ENCODE results near the gene MDM2. TPM values are rescaled to one million over a fixed set of nuclear protein-coding genes. Genes with fewer than 3 reads are reported as not detected.

The MDM2 gene
- total and polyA plus RNA-seq, 2 experiments from 2014 or later: 80.4 to 111 TPM

DNA sequence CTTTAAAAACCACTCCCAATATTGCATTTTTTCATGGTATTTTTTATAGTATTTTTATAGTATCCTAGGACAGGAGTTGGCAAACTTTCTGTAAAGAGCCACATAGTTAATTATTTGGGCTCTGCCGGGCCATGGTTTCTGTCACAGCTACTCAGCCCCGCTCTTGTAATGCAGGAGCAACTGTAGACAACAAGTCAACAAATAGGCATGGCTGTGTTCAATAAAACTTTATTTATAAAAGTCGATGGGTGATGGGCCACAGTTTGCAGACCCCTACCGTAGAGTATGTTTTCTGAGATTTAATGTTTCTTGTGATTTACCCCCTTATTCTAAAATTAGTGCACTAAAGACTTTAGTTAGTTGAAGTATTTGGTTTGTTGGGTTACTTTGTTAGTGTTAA, 25.5 kb downstream of the MDM2 start:
- no peak for DNase-seq
- TF ChIP-seq EZH2 (IDR thresholded peaks at IDR 0.05; ENCODE audit: insufficient read depth, poor library complexity, severe bottlenecking): no peak
- no peak for TF ChIP-seq EZH2phosphoT487 (IDR thresholded peaks at IDR 0.05; ENCODE audit: insufficient read depth, low read depth)
- Histone ChIP-seq H3F3A (ENCODE audit: insufficient read depth) (peaks cover 61% of the 10 kb centered on the region), H3K27ac (no peak overlapping the region), H3K36me3 (ENCODE audit: low read depth) (peaks cover 86% of the 10 kb centered on the region), H3K9me3 (ENCODE audit: low read depth) (no peaks in the 10 kb centered on the region), H4K20me1 (ENCODE audit: insufficient read depth) (peaks cover 3% of the 10 kb centered on the region; the same call in 1 of the 2 replicates), H3K4me2 (ENCODE audit: unreplicated experiment) (no peak overlapping the region), H3K27me3 (replicated peaks; ENCODE audit: insufficient read depth) (no peaks in the 10 kb centered on the region), H3K4me1 (ENCODE audit: insufficient read depth) (no peaks in the 10 kb centered on the region), H2AFZ (no peak overlapping the region), H3K79me2 (ENCODE audit: insufficient read depth) (peaks cover 92% of the 10 kb centered on the region), H3K4me3 (no peak overlapping the region), H3K9me2 (ENCODE audit: insufficient read depth) (no peaks in the 10 kb centered on the region), H3K9ac (no peak overlapping the region)
- in situ Hi-C loops (cut with MboI): no loop called here
- WGBS, 2 experiments (ENCODE audit: low coverage in 1 of 2, low lambda C conversion rate in 2 of 2, missing lambda C conversion rate in 2 of 2): 99% methylated on average over 4 of the region's 4 CpGs

DNA sequence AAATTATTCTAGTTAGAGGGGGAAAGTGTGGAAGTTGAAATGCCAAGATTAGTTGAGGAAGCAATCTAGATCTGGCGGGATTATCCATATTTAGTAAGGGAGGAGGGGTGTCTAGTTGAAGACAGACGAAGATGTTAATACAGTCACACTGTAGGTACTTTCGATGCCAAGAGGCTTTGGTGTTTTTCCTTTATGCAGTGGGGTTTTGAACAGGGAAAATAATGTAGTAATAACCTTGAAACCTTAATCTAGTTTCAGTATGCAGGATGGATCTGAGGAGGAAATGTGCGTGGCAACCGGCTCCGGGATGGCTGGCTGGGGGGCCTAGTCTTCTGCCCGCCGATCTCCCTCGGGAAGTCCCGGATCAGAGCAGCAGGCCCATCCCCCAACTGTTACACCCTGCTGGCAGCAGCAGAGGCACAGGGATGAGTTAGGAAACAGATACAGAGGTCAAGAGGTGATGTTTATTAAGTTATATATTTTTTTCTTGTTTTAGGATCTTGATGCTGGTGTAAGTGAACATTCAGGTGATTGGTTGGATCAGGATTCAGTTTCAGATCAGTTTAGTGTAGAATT, 27.4 kb downstream of the MDM2 start:
- Histone ChIP-seq H3K36me3 (ENCODE audit: low read depth) (peaks cover 86% of the 10 kb centered on the region), H3K9ac (no peak overlapping the region), H3K9me2 (ENCODE audit: insufficient read depth) (no peaks in the 10 kb centered on the region), H3F3A (ENCODE audit: insufficient read depth) (peaks cover 58% of the 10 kb centered on the region), H3K27ac (no peak overlapping the region), H2AFZ (no peak overlapping the region), H3K4me3 (no peak overlapping the region), H3K79me2 (ENCODE audit: insufficient read depth) (peaks cover 74% of the 10 kb centered on the region), H3K4me1 (ENCODE audit: insufficient read depth) (no peaks in the 10 kb centered on the region), H4K20me1 (ENCODE audit: insufficient read depth) (peaks cover 3% of the 10 kb centered on the region; the same call in 1 of the 2 replicates), H3K4me2 (ENCODE audit: unreplicated experiment) (no peak overlapping the region), H3K9me3 (ENCODE audit: low read depth) (no peaks in the 10 kb centered on the region), H3K27me3 (replicated peaks; ENCODE audit: insufficient read depth) (no peaks in the 10 kb centered on the region)
- no peak for DNase-seq
- in situ Hi-C loops (cut with MboI): no loop called here
- TF ChIP-seq EZH2phosphoT487 (IDR thresholded peaks at IDR 0.05; ENCODE audit: insufficient read depth, low read depth) (no peak), EZH2 (IDR thresholded peaks at IDR 0.05; ENCODE audit: insufficient read depth, poor library complexity, severe bottlenecking) (no peak)
- WGBS, 2 experiments (ENCODE audit: low coverage in 1 of 2, low lambda C conversion rate in 2 of 2, missing lambda C conversion rate in 2 of 2): 42 to 43% methylated on average over 10 of the region's 10 CpGs

DNA sequence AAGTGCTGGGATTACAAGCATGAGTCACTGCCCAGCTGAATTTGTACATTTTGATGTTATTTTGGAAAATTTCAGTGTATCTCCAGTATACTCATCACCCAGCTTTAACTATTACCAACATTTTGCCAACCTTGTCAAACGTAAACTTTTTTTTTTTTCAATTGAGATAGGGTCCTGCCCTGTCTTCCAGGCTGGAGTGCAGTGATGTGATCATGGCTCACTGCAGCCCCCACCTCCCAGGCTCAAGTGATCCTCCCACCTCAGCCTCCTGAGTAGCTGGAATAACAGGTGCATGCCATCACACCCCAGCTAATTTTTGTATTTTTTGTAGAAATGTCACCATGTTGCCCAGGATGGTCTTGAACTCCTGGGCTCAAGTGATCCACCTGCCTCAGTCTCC, 29.2 kb downstream of the MDM2 start:
- Histone ChIP-seq H3K4me1 (ENCODE audit: insufficient read depth) (no peaks in the 10 kb centered on the region), H3K4me3 (no peak overlapping the region), H3K4me2 (ENCODE audit: unreplicated experiment) (no peak overlapping the region), H3K9ac (no peak overlapping the region), H3K27ac (no peak overlapping the region), H3K9me3 (ENCODE audit: low read depth) (no peaks in the 10 kb centered on the region), H4K20me1 (ENCODE audit: insufficient read depth) (peaks cover 3% of the 10 kb centered on the region; the same call in 1 of the 2 replicates), H3K36me3 (ENCODE audit: low read depth) (peaks cover 90% of the 10 kb centered on the region), H3K79me2 (ENCODE audit: insufficient read depth) (peaks cover 67% of the 10 kb centered on the region), H3K9me2 (ENCODE audit: insufficient read depth) (no peaks in the 10 kb centered on the region), H3K27me3 (replicated peaks; ENCODE audit: insufficient read depth) (no peaks in the 10 kb centered on the region), H3F3A (ENCODE audit: insufficient read depth) (peaks cover 70% of the 10 kb centered on the region), H2AFZ (no peak overlapping the region)
- no peak for DNase-seq
- in situ Hi-C loops (cut with MboI): no loop called here
- no peak for TF ChIP-seq EZH2 (IDR thresholded peaks at IDR 0.05; ENCODE audit: insufficient read depth, poor library complexity, severe bottlenecking)
- TF ChIP-seq EZH2phosphoT487 (IDR thresholded peaks at IDR 0.05; ENCODE audit: insufficient read depth, low read depth): no peak
- WGBS, 2 experiments (ENCODE audit: low coverage in 1 of 2, low lambda C conversion rate in 2 of 2, missing lambda C conversion rate in 2 of 2): 23 to 33% methylated on average over 1 of the region's 1 CpG

DNA sequence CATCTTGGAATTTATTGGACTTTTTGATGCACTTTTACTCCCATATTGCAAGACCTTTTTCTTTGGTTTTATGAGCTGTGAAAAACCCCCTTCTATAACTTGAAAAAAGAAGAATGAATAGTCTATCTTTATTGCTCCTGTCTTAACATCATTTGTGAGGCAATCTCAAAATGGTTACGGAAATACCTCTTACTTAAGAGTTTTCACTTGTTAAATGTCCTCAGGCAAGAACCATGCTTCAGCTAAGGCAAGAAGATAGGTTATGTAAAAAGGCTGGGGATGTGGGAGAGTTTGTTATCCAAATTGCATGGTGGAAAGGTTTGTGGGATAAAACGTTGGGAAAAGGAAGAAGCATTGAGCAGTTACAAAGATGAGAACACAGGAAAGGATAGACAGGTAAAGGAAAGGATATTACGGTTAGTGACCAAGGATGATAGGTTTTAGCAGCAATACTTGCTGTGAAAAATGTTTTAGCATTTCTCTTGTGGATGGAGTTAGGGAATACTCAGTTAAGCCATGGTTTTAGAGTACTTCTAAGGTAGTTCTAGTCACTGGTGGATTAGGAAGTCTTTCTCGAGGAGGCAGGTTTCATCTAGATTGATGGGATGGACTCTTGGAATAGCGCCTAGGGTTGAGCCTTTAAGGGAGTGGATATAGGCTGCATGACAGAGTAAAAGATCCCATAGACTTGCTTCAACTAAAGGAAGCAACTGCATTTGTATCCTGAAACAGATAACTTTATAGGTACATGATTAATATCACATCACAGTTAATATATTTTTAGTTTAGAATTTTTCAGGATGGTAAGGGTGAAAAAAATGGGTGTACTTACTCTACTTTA, 30.3 kb downstream of the MDM2 start:
- Histone ChIP-seq H3K9me2 (ENCODE audit: insufficient read depth) (no peaks in the 10 kb centered on the region), H3K9ac (no peak overlapping the region), H3K9me3 (ENCODE audit: low read depth) (no peaks in the 10 kb centered on the region), H3K4me2 (ENCODE audit: unreplicated experiment) (no peak overlapping the region), H3K27ac (no peak overlapping the region), H3F3A (ENCODE audit: insufficient read depth) (peaks cover 72% of the 10 kb centered on the region), H3K79me2 (ENCODE audit: insufficient read depth) (peaks cover 63% of the 10 kb centered on the region), H3K27me3 (replicated peaks; ENCODE audit: insufficient read depth) (no peaks in the 10 kb centered on the region), H3K4me1 (ENCODE audit: insufficient read depth) (no peaks in the 10 kb centered on the region), H3K36me3 (ENCODE audit: low read depth) (peaks cover 95% of the 10 kb centered on the region), H4K20me1 (ENCODE audit: insufficient read depth) (peaks cover 3% of the 10 kb centered on the region; the same call in 1 of the 2 replicates), H2AFZ (no peak overlapping the region), H3K4me3 (no peak overlapping the region)
- in situ Hi-C loops (cut with MboI): no loop called here
- TF ChIP-seq EZH2phosphoT487 (IDR thresholded peaks at IDR 0.05; ENCODE audit: insufficient read depth, low read depth) (no peak), EZH2 (IDR thresholded peaks at IDR 0.05; ENCODE audit: insufficient read depth, poor library complexity, severe bottlenecking) (no peak)
- no peak for DNase-seq
- WGBS, 2 experiments (ENCODE audit: low coverage in 1 of 2, low lambda C conversion rate in 2 of 2, missing lambda C conversion rate in 2 of 2): 73 to 75% methylated on average over 5 of the region's 5 CpGs
